ENCODE measurements around the gene GLTPD2.

Gene GLTPD2

GRCh38 chr17:4812690-4813089, 23.9 kb downstream of the GLTPD2 start:
- DNase-seq (ENCODE audit: low read depth) = no peak
- no peak overlapping the region for H3K4me3 ChIP-seq (ENCODE audit: low read depth, low read length)
- in situ Hi-C loops (cut with HindIII; ENCODE audit: low sequenced_read_pairs) = no loop called here
- TF ChIP-seq, protein P1, sequence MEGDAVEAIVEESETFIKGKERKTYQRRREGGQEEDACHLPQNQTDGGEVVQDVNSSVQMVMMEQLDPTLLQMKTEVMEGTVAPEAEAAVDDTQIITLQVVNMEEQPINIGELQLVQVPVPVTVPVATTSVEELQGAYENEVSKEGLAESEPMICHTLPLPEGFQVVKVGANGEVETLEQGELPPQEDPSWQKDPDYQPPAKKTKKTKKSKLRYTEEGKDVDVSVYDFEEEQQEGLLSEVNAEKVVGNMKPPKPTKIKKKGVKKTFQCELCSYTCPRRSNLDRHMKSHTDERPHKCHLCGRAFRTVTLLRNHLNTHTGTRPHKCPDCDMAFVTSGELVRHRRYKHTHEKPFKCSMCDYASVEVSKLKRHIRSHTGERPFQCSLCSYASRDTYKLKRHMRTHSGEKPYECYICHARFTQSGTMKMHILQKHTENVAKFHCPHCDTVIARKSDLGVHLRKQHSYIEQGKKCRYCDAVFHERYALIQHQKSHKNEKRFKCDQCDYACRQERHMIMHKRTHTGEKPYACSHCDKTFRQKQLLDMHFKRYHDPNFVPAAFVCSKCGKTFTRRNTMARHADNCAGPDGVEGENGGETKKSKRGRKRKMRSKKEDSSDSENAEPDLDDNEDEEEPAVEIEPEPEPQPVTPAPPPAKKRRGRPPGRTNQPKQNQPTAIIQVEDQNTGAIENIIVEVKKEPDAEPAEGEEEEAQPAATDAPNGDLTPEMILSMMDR (IDR thresholded peaks at IDR 0.05; ENCODE audit: low read depth, low read length, missing control alignments) = no peak

- in situ Hi-C loops (cut with HindIII; ENCODE audit: low sequenced_read_pairs) = no loop called here
- DNase-seq (ENCODE audit: low read depth) = no peak
- H3K4me3 ChIP-seq (ENCODE audit: low read depth, low read length) = no peak overlapping the region
- TF ChIP-seq, protein P1 (IDR thresholded peaks at IDR 0.05; ENCODE audit: low read depth, low read length, missing control alignments) = peak; percentile 10
These were observed 26.4 kb downstream of the GLTPD2 start for GRCh38 chr17:4815043-4815675.

DNA sequence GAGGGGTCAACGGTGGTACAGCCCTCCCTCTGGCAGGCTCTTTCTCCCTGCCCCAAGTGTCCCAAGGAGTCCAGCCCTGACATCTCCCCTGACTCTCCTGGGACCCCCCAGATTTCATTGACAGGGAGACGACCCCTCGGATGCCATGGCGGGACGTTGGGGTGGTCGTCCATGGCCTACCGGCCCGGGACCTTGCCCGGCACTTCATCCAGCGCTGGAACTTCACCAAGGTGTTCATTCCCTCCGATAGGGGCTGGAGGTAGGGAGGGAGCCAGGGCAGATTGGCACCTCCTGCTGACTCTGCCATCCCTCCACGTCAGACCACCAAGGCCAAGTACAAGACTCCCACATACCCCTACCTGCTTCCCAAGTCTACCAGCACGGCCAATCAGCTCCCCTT, 28.1 kb downstream of the GLTPD2 start:
- DNase-seq (ENCODE audit: low read depth) = no peak
- in situ Hi-C loops (cut with HindIII; ENCODE audit: low sequenced_read_pairs) = no loop called here

DNA sequence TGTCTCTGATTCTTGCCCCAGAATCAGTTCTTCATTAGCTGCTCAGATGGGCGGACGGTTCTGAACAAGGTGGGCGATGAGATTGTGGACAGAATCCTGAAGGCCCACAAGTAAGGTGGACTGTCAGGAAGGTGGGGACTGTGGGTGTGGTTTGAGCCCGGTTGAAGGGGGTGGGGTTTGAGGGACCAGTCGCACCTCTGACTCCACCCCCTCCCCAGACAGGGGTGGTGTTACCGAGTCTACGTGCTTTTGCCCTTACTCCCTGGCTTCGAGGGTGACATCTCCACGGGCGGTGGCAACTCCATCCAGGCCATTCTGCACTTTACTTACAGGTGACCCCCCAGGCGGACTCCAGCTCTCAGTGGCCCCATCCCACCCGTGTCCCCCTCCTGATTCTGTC, 29.5 kb downstream of the GLTPD2 start:
- no peak for DNase-seq (ENCODE audit: low read depth)
- in situ Hi-C loops (cut with HindIII; ENCODE audit: low sequenced_read_pairs) = no loop called here
- no peak overlapping the region for H3K4me3 ChIP-seq (ENCODE audit: low read depth, low read length)
- TF ChIP-seq, protein P1 (IDR thresholded peaks at IDR 0.05; ENCODE audit: low read depth, low read length, missing control alignments) = no peak

More for the DNA sequence above, 28.1 kb downstream of the GLTPD2 start:
- H3K4me3 ChIP-seq (ENCODE audit: low read depth, low read length) = no peak overlapping the region
- TF ChIP-seq, protein P1 (IDR thresholded peaks at IDR 0.05; ENCODE audit: low read depth, low read length, missing control alignments) = no peak

DNA sequence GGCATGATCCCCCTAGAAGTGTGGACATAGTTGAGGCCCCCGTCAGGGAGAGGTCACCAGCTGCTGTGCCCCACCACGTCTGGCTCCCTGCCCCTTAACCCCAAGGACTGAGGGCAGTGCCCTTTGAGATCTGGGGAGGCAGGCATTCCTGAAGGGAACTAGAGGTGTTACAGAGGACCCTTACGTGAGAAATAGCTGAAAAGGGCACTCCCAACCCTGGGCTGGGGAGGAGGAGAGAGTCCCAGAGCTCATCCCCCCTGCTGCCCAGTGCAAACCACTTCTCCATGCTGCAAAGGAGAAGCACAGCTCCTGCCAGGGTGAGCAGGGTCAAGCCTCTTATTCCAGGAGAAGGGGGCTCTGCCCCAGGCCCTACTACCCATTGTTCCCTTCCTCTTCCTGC, 34.1 kb downstream of the GLTPD2 start:
- no peak for DNase-seq (ENCODE audit: low read depth)
- no peak overlapping the region for H3K4me3 ChIP-seq (ENCODE audit: low read depth, low read length)
- in situ Hi-C loops (cut with HindIII; ENCODE audit: low sequenced_read_pairs) = no loop called here
- TF ChIP-seq, protein P1 (IDR thresholded peaks at IDR 0.05; ENCODE audit: low read depth, low read length, missing control alignments) = no peak

GRCh38 chr17:4823373-4824089, 34.8 kb downstream of the GLTPD2 start:
- in situ Hi-C loops (cut with HindIII; ENCODE audit: low sequenced_read_pairs) = no loop called here
- no peak for DNase-seq (ENCODE audit: low read depth)
- TF ChIP-seq, protein P1 (IDR thresholded peaks at IDR 0.05; ENCODE audit: low read depth, low read length, missing control alignments) = no peak
- no peak overlapping the region for H3K4me3 ChIP-seq (ENCODE audit: low read depth, low read length)
